HG03565 (cell line): ENCODE measurements around the gene EPAS1.

Experiments used
- ATAC-seq: cut with Tn5 transposase; IDR thresholded peaks from one replicate; pipeline ENCODE4 v1.9.1; 2021; ENCODE audit warnings: mild to moderate bottlenecking, moderate library complexity; ENCODE audit not compliant: unreplicated experiment

Gene EPAS1

DNA sequence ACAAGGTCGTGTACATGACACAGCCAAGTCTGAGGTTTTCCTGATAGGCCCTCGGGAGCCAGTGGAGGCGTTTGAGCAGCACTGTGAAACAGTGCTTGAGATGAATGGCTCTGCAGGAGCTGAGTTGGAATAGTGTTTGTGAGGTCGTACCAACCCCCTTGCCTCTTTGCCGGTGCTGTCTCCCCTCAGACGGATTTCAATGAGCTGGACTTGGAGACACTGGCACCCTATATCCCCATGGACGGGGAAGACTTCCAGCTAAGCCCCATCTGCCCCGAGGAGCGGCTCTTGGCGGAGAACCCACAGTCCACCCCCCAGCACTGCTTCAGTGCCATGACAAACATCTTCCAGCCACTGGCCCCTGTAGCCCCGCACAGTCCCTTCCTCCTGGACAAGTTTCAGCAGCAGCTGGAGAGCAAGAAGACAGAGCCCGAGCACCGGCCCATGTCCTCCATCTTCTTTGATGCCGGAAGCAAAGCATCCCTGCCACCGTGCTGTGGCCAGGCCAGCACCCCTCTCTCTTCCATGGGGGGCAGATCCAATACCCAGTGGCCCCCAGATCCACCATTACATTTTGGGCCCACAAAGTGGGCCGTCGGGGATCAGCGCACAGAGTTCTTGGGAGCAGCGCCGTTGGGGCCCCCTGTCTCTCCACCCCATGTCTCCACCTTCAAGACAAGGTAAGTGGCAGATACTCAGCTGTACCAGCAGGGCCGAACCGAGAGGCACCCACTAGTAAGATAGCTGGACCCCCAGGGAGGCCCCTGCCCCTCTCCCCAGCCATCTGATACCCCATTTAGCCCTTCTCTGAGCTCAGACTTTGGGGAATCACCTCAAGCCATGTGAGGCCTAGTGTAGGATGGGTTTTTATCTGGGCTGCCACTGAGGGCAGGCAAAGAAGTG is 83.1 kb downstream of the EPAS1 start:
- no peak for ATAC-seq

DNA sequence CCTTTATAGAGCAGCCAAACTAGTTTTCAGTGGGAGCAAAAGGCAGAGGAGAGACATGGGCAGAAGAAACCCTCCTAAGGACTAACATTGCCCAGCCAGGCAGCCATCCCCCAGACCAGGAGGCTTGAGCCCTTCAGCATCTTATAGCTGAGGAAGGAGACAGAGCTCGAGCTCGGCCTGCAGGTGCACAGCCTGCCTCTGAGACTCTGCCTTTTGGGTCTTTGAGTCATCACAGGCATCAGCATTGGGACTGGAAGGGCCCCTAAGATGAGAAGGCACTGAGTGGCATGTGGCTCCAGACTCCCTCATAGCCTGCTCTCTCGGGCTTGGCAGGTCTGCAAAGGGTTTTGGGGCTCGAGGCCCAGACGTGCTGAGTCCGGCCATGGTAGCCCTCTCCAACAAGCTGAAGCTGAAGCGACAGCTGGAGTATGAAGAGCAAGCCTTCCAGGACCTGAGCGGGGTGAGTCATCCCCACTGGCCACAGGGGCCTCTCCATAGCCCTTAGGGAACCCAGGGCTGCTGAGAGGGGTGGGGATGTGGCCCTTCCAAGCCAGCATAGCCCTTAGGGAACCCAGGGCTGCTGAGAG is 84.1 kb downstream of the EPAS1 start:
- no peak for ATAC-seq

GRCh38 chr2:46381871-46382270 is 84.7 kb downstream of the EPAS1 start:
- no peak for ATAC-seq

DNA sequence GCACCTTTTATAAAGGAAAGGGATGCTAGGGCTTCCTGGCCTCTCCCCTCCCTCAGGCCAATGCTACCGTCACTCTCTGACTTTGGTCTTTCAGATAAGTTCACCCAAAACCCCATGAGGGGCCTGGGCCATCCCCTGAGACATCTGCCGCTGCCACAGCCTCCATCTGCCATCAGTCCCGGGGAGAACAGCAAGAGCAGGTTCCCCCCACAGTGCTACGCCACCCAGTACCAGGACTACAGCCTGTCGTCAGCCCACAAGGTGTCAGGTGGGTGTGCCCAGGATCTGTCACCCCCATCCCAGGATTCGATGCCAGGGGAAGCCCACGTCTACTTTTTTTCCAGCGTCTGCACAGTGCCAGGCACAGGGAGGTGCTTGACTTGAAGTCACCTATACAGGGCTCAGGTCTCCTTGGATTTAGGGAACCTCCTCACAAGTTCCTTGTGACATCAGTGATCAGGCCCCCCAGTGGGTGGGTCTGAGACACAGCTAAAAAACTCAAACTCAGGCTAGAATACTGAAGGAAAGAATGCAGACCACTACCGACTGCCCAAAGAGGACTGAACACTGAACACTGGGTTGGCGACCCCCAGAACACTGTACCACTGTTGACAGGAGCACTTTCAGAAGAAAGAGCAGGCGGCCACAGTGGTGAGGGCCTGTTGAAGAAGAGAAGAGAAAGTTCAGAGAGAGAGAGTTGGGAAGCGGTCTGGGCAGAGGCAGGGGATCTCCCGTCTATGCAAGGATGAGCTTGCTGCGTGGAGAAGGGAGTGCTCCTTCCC is 85.3 kb downstream of the EPAS1 start:
- no peak for ATAC-seq

DNA sequence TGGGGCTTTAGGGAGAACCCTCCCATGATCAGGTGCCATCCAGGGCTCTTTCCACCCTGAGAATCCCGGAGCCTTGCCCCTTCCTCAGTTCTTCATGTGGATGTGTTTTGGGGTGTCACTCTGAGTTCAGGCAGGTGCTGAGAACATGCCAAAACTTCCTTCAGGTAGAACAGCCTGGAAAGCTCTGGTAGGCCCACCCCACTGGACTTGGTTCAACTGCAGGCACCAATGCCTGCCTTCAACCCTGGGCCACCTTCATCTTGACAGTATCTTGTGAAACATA is 85.8 kb downstream of the EPAS1 start:
- no peak for ATAC-seq

DNA sequence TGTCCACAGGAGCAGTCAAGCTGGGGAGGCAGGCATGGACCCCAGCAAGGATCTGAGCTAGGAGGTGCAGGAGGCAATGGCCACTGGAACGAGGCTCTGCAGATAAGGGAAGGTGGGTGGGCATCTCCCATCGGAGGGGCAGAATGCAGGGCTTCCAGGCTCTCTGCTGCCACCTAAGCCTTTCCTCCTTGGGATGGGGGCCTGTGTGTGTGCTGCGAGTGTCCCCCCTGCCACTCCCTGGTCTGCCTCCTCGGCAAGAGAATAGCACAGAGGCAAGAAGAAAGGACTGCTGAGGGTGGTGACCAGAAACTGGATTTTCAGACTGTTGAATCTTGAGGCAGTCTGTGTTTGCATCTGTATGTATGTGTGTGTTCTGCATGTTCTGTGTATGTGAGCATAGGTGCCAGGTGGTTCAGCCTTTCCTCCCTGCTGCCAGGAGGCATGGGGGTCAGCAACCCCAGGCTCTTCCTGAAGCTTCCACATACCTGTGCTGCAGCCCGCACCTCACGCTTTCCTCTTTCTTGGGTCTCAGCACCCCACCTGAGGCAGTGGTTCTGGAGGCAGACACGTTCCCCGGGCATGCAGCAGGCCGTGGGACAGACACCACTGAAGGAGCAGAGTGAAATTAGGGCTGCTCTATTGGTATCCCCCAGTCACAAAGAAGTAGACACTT is 86.7 kb downstream of the EPAS1 start:
- no peak for ATAC-seq

- no peak for ATAC-seq
Observed at GRCh38 chr2:46384457-46384815, 87.2 kb downstream of the EPAS1 start.

GRCh38 chr2:46385786-46386577 is 88.8 kb downstream of the EPAS1 start:
- no peak for ATAC-seq

GRCh38 chr2:46386763-46387162 is 89.6 kb downstream of the EPAS1 start:
- ATAC-seq: no peak

- no peak for ATAC-seq
Observed at GRCh38 chr2:46387292-46387691, 90.1 kb downstream of the EPAS1 start.

DNA sequence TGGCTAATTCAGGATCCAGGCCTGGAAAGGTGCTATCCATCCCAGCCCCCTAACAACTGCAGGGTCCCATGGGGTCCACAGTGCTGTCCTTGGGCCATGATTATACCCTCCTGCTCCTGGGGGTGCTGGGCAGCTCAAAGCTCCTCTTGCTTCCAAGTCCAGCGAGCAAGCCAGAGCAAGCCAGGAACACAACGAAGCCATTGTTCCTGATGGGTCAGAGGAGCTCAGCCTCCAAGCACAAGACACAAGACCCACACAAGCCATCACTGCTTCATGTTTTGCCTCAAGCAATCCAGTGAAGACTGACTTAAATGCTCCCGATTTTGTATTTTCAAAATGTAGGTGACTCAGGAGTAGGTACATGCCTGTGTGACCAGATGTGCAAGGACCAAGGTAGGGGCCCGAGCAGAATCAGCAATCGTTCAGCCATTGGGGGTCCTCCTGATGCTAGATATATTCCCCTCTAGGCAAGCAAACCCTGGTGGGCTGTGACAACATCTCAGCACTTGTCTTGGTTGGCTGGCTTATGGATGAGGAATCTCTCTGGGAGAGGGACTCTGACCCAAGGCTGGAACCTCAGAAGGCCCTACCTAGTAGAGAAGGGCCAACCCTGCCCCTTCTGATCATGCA is 90.8 kb downstream of the EPAS1 start:
- no peak for ATAC-seq

- no peak for ATAC-seq
Observed at GRCh38 chr2:46388881-46389280, 91.7 kb downstream of the EPAS1 start.

DNA sequence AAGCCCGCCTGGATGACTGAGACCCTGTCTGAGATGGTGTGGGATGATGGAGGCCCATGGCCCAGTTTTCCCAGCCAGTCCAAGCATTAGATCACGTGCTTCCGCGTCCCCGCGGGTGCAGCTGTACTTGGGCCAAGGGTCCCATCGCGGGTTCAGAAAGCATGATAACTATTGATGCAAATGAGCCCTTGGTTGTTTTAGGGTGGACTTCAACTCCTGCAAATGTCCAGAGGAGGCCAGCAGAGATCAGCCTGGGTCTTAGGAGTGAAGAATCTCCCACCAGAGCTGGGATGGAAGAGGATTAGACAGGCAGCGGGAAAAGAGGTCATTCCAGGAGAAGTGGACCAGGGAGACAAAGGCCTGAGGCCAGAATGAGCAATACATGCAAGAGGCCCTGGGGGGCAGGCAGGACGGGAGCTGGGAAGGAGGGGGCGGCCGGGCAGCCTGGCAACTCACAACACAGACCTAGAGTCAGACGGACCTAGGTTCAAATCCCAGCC is 92.3 kb downstream of the EPAS1 start:
- no peak for ATAC-seq

DNA sequence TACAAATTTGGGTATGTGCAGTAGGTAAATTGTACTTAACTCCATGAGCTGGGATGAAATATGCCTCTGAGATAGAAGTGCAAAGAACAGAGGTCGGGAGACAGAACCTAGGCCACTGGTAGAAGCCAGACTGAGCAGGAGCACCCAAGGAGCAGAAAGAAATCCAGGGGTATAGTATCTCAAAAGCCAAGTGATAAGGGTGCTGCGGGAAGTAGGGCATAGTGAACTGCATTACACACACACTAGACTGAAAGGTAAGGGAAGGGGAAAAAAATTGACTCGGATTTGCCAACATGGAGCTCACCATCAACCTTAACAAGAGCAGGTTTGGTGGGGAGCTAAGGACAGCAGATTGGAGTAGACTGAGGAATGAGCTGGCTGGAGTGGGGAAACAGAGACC is 92.8 kb downstream of the EPAS1 start:
- ATAC-seq: no peak

- no peak for ATAC-seq
Observed at GRCh38 chr2:46390901-46391395, 93.7 kb downstream of the EPAS1 start.

DNA sequence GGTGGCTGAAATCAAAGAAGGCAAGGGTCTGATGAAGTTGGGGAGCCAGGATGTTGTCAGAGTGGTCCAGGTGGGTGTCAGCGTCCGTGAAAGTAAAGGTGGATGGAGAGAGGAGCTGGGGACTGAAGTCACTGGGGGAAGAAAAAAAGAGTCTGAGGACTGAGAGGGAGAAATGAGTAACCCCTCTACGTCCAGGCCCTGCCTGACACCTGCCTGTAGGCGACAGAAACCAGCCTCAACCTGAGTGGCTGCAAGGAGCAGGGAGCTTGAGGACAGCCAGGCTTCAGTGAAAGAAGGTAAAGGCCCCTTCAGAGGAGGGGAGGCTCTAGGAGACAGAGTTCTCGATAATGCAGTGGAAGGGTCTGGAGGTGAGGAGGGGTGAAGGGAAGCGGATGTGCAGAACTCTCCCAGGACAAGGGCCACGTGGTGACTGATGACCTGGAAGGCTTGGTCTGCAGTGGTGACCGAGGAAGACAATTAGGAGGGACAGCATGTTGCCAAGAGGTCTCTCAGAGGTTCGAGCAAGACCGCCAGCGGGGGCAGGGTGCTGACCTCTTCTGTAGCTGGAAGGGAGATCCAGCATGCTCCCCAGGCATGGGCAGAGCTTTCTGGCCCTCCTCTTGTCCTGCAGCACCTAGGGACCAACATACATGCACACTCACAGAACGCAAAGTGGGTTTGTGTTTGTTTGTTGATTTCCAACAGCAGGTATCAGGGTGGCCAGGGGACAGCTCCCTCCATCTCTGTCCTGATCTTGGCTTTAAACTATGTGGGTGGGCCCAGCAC is 95.5 kb downstream of the EPAS1 start:
- no peak for ATAC-seq

DNA sequence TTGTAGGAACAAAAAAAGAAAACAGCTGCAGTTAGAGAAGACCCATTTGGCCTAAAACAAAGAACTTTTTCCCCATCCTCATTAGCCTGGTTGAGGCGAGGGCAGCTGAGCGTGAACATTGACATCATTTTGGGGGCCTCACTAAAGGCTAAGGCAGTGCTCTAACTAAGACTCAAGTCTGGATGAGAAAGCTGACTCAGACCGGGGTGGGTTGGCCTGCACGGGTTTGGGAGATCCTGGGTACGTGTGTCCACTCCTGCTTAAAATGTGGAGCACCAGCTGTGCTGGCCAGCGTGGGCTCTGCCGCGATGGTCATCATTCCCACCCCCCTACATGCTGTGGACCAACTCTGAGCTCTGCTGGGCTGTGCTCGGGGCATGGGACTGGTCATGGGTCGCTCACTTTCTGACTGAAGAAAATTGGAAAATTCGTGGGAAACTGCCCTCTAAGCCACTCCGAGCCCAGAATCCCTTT is 96.2 kb downstream of the EPAS1 start:
- no peak for ATAC-seq

GRCh38 chr2:46393865-46394264 is 96.7 kb downstream of the EPAS1 start:
- no peak for ATAC-seq
